Posterior vena cava (tissue), 2 donors: Measurements from ENCODE around the gene KRT38. TPM values are rescaled to one million over a fixed set of nuclear protein-coding genes. Genes with fewer than 3 reads are reported as not detected.
"Not testable (repeated sequence)": the region's sequence is repeated elsewhere in the genome, so short reads cannot be mapped to it uniquely, and the experiment has no call there.

Source experiments
- DNase-seq: peaks from one replicate; pipeline ENCODE4 v3.0.0-alpha.2; 2020; ENCODE audit warnings: low spot score
- intact Hi-C, 2 donors: fragments of 100-400 bp; cut with DNase I; formaldehyde crosslinking; loops; one replicate each; pipeline versions ENCODE4 v1.14.1 to v1.14.2; 2022 to 2023
- total RNA-seq, 2 donors: library from RNA; stranded (reverse); fragmentation: NEBNext Ultra II Directional; extraction: Animal tissue kit (Norgen Biotek cat#: 25700); gene quantifications; one replicate each; pipeline ENCODE4 v1.2.1, GENCODE V29; 2021
- donor health status: DM: yes; HTN: yes; CAD: no.
- donor health status: DM: yes; HTN: yes; CAD: no.

The KRT38 gene
- total RNA-seq, 2 donors from 2014 or later: not detected

DNA sequence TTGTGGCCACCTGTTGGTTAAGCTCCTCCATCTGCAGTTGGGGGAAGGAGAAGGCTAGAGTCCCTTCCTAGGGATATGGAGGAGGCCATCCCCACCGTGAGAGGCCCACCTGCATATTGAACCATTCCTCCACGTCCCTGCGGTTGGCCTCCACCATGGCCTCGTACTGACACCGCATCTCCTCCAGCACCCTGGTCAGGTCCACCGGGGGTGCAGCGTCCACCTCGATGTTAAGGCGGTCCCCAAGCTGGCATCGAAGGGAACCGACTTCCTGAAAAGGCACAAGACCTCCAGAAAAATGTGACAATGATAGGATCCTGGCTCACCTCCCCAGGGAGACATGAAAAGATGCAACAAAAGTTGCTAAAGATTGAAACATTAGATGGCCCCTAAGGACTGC, 23.4 kb upstream of the KRT38 start:
- DNase-seq: peak; percentile 71

DNA sequence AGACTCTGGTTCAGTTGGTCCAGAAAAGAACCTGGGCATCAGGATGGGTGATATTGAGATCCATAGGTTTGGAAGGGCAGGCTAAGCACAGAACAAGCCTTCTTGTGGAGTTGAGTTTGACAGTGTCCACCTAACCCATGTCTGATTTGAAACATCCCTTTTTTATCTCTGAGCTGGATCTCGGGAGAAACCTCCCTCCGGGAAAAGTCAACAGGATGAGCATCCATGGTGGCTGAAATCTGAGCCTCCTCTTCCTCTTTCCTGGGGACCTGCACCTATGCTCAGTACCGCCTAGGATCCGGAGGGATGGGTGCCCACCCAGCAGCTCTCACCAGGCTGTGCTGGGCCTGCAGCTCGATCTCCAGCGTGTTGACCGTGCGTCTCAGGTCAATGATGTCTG, 23.0 kb upstream of the KRT38 start:
- intact Hi-C loops: no loop called here
- DNase-seq: peak; percentile 78

More for the DNA sequence above, 23.4 kb upstream of the KRT38 start:
- intact Hi-C loops: no loop called here

DNA sequence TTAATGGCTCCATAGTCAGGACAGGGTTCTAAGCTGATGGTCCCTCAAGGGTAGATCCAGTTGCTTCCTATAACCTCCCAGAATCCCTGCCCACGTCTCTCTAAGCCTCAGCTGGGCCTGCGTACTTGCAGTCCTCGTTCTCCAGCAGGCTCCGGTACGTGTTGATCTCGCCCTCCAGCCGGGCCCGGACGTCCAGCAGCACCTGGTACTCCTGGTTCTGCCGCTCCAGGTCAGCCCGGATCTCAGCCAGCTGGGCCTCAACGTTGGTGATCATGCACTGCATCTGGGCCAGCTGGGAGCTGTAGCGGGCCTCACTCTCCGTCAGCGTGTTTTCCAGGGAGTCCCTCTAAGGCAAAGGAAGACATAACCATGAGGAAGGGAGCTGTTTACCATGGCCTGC, 21.9 kb upstream of the KRT38 start:
- peak; percentile 75 for DNase-seq

DNA sequence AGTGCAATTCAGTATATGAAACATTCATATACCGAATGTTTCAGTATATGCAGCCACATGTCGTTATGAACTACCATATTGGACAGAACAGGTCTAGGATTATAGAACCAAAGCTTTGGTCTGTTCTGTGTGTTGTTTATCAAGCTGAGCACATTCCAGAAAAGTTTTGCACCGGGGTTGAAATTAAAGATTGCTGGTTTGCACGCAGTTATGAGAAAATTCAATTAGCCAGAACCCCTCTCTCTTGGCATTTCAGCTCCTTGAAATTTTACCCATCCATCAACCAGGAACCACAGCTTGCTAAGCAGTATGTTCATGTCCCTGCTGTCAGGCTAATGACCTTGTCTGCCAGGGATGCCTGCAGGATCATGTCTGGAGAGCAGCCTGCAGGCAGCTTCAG, 16.9 kb upstream of the KRT38 start:
- DNase-seq: no peak
- intact Hi-C loops: no loop called here

More for the DNA sequence above, 21.9 kb upstream of the KRT38 start:
- intact Hi-C loops: no loop called here

DNA sequence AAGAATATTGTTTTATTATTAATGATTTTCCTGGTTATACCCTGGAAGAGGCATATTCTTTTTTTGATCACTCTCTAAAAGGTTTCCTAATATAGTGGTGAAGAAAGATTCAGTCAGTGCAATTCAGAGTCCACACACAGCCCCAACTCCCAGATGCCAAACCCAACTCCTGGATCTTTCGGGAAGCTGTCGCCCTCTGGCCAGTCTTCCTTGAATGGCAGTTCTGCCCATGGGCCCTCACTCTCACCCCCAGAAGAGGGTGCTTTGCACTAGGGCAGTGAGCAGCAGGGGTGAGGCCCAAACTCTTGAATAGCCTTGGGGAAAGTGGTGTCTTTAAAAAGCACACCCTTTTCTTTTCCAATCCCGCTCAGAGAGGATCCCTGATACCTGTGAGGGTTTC, 15.4 kb upstream of the KRT38 start:
- intact Hi-C loops: no loop called here
- no peak for DNase-seq

DNA sequence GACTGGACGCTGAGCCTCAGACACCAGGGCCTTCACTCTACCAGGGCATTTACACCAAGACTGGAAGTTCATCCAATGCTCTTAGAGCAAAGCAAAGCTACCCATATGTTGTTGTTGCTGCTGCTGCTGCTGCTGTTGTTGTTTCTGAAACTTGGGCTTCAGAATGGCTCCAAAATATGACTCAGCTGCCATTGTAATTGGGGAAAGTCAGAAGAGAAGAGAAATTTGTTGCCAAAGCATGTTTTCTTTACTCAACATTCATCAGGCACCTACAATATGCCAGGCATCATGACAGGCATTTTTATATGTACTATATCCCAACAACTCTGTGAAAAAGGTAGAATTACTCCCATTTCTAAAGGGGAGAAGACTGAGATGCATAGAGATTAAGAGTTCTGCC, 14.5 kb upstream of the KRT38 start:
- intact Hi-C loops: no loop called here
- DNase-seq: no peak

DNA sequence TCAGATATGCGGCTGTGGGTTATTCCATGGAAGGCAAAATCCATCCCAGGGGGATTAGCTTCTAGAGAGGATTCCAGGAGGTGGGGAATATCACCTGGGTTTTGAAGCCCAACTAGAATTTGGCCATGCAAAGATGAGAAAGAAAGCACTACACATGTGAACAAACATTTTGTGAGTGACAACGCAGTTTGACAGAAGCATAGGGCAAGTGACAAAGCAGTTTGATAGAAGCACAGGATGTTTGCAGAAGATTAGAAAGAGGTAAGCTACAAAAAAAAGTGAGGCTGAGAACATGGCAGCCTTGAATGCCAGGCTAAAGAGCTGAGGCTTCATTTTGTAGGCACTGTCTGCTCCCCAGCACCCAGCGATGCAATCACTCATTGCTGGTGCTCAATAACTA, 12.3 kb upstream of the KRT38 start:
- DNase-seq: no peak
- intact Hi-C loops: no loop called here

DNA sequence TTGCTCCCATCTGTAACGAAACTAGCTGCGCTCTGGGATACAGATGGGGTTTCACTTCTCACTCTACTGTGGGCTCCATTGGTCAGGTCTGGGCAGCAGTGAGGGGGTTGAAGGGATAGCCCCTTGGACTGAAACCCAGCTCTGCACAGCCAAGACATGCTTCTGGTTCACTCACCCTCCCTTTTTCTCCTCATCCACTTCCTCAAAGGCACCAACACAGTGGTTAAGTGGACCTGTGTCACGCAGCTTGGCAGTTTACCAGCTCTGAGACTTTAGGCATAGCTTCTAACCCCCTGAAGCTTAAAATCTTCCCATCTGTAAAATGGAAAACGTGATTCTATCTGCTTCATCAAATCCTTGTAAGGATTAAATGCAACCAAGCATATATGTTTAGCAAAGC, 11.5 kb upstream of the KRT38 start:
- intact Hi-C loops: no loop called here

DNA sequence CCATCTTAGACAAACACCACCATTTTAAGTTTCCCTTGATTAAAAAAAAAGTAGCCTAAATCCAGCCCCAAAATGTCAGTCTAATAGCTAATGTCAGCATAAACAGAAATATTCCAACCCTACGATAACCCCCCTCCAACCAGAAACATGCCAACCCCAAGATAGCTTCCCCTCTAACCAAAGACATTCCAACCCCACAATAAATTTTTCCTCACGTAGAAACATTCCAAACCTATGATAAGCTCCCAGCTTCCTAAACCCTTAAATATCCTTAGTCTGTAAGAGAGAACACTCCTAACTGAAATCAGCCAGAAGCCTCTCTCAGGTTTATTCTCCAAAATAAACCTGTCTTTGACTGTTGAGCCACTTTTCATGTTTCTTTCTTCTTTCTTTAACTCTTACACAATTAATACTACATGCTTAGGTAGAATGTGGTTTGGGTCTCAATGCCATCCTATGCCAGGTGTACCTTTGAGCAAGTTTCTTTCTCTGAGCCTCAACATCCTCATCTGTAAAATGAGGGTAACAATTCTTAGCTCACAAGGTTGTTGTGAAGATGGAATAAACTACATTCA, 10.5 kb upstream of the KRT38 start:
- no peak for DNase-seq
- intact Hi-C loops: no loop called here

More for the DNA sequence above, 11.5 kb upstream of the KRT38 start:
- no peak for DNase-seq

DNA sequence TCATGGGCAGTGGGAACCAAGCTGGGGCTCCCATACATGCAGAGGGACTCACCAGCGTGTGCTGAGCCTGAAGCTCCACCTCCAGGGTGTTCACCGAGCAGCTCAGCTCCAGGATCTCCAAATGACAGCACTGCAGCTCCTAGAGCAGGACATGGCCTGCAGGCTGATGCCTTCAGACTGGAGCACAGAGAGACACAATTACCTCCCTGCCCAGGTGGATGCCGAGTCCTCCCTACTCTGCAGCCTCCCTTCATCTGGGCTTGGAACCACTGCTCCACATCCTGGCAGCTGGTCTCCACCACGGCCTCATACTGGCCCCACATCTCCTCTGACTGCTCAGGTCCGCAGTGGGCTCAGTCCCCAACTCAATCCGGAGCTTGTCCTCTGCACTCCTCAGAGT, 8.2 kb upstream of the KRT38 start:
- intact Hi-C loops: no loop called here
- no peak for DNase-seq

DNA sequence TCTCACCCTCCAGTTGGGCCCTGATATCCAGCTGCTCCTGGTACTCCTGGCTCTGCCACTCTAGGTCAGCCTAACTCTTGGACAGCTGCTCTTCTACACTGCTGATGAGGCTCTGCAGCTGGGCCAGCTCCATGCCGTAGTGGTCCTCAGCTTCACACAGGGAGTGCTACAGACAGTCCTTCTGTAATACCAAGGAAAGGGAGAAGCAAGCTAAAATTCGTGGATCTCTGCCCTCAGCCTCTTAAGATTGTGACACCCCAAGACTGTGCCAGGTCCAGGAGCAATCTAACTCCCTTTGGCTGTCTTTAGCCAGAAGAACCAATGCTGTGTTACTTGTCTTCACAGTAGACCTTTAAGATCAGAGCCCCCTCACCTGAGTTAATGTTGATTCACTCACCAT, 7.7 kb upstream of the KRT38 start:
- intact Hi-C loops: no loop called here
- DNase-seq: no peak

DNA sequence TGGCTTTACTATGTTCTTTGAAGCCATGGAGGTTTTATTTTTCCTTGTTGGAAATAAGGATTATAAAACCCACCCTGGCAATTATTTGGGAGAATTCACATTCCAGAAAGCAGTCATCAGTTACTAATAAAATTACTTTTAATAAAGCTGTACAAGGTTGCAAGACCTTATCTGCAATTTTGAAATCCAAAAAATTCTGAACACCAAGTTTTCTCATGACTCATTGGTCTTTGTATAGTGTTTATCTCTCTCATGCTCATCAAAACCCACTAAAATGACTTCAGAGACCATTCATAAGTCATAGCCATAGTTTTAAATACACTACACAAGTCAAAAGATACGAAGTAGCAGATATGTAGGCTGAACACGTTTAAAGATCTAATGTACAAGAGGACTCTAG, 6.0 kb upstream of the KRT38 start:
- no peak for DNase-seq
- intact Hi-C loops: no loop called here

DNA sequence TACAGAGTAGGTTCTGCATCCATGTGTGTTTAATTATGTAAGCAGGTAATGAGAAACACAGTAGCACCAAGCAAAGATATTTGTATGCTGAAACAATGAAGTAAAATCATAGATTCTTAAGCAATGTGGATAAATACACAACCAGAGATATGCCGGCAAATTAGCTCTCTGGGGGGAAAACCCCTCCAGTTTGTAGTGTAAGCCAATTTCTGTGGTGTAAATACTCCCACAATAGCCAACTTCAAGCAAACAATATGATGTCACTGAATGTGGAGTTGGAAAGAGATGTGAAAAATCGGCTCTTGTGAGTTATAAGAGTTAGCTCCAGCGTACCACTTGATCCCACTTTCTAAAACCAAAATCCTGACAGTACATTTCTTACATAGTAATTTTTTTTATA, 3.9 kb upstream of the KRT38 start:
- DNase-seq: no peak
- intact Hi-C loops: no loop called here

DNA sequence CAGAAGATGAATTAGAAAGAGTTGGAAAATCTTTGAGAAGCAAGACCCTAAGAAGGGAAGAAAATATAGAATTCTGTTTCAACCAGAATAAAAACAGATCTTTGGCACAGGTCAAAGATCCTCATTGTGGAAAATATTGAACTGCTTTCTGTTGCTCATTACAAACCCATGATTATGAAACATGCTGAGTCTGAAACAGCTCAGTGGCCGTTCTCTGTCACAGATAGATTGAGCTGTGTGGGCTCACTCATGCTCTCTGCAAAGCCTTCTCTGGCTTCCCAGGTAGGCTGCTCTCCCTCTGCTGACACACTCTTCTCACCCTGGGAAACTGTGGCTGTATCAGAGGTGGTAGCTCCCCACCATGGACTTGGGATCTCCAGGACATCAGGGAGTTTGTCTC, 3.4 kb upstream of the KRT38 start:
- no peak for DNase-seq
- intact Hi-C loops: no loop called here

DNA sequence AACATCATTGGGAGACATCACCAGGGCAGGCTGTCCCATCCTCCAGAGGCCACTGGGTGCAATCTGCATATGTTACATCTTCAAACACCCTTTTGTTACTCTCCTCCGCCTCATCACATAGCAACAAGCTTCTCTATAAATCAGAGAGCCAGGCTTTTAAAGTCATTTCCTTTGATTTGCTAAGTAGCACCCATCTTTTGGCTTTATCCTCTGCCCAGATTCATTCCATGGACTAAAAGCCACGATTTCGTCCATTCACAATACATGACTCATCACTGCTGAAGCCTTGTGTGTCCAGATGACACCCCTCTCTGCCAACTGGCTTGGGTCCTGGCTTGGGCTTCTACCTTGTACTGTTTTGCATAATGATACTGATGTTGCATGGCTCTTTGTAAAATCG, 2.0 kb upstream of the KRT38 start:
- DNase-seq: no peak
- intact Hi-C loops: no loop called here

DNA sequence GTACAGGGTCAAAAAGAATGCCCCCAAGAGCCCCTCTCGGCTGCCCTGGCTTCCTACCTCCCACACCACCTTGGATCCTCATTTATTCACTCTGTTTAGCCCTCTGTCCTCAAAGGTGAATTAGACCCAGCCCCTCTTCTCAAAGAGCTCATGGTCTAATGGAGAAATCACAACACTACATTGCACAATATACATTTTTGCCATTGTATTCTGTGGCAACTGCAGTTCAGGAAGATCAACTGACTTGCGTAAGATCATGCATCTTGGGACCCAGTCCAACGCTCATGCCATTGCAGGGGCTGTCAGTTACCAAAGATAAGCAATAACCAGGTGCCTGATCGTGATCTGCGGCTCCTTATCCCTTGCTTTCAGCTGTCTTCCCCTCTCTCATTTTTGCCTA, 1.4 kb downstream of the KRT38 start:
- no peak for DNase-seq
- intact Hi-C loops: no loop called here

DNA sequence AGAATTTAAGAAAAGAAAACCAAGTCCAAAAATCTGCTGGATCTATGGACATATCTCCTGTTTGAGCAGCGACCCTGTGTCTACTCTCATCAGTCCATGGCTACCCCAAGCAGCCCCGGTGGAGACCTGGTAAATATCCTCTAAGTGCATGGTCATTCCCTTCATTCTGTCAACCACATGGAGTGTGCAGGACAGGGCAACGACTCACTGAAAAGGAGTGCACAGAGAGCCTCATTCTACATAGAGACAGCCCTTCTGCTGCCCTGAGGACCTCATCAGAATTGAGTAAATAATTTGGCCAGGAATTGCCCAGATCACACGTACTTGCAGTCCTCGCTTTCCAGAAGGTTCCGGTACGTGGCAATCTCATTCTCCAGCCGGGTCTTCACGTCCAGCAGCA, 3.0 kb downstream of the KRT38 start:
- intact Hi-C loops: no loop called here
- no peak for DNase-seq

DNA sequence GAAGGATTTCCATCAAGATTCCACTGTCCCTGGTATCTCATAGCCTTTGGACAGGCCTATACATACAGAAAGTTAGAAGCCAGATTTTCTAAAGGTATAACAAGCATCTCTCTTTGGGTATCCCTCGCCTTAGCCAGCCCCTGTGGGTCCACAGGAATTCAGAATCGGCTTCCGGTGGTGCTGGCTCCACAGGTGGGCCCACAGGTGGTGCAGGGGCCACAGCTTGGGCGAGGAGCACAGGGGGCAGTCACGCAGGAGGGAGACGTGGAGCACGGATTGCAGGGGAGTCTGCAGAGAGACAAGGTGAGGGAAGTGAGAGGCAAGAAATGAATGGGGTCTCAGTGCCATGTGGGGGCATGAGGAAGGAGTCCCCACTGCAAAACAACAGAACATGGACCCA, 3.5 kb downstream of the KRT38 start:
- intact Hi-C loops: no loop called here
- DNase-seq: no peak

DNA sequence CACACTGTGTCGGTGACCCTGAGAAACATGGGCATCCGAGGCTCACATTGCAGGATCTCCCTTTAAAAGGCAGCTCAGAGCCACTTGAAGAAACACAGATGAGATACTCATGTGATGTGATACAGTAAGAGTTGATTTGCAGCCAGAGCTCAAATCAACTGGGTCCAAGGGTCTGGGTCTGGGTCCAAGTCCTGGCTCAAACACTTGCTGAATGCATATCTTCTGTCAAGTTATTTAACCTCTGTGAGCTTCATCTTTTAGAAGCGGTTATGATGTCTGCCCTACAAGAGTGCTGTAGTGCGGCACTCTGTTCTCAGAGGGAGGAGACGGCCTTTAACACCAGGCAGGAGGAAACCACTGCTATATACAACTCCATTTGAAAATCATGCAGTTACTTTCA, 6.4 kb downstream of the KRT38 start:
- no peak for DNase-seq
- intact Hi-C loops: no loop called here

DNA sequence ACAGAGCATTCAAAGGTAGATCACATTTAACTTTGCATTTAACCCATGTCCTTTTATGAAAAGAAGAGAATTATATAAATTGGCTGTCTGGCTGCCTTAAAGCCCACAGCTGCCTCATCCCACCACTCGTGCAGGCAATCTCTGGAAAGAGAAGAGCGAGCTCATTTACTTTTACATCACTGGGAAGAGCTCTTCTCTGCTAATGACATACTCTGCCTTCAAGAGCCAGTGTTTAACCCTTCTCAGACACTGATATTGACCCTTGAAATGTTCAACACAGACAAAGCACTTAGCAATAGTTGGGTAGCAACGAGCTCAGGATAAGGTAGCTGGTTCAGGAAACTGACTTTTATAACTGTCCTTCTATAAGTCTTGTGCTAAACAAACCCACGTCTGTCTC, 6.8 kb downstream of the KRT38 start:
- no peak for DNase-seq
- intact Hi-C loops: no loop called here

DNA sequence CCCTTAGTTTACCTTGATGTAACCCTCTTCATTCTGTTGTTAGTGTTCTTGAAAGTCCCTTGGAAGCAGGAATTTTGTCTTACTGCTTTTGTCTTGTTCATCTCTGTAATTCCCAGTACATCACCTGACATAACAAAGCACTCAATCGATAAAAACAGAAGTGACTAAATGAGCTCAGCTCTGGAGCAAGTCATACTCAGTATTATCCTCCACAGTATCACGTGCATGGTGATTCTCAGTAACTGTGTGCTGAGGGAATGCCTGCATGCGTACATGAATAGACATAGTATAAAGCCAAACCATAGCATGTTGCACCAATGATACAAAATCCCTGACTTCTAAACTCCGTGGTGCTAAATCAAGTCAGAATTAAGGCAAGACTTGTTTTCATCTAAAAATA, 7.2 kb downstream of the KRT38 start:
- no peak for DNase-seq
- intact Hi-C loops: no loop called here

DNA sequence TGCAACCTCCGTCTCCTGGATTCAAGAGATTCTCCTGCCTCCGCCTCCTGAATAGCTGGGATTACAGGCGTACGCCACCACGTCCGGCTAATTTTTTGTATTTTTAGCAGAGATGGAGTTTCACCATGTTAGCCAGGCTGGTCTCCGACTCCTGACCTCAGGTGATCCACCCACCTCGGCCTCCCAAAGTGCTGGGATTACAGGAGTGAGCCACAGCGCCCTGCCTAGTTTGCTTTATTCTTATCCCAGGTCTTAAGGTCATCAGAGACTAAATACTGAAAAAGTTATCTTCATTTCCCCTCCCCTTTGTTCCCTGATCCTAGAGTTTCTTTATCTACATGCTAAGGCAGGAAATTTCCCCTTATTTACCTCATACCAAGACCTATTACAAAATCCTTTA, 10.4 kb downstream of the KRT38 start:
- DNase-seq, intact Hi-C loops: not testable (repeated sequence)
